Measurements from ENCODE around the gene TXNRD3. TPM values are rescaled to one million over a fixed set of nuclear protein-coding genes. Genes with fewer than 3 reads are reported as not detected.

Gene TXNRD3
- total RNA-seq, 1 experiment from 2014 or later = 8.1 TPM

- no peaks in the 10 kb centered on the region for H3K27me3 Mint-ChIP-seq (ENCODE audit: low read depth)
- no peaks in the 10 kb centered on the region for H3K9me3 ChIP-seq (ENCODE audit: control insufficient read depth, low read depth, low read length)
- H2AFZ ChIP-seq (ENCODE audit: low read length) = no peak overlapping the region
- H3K4me1 Mint-ChIP-seq = no peaks in the 10 kb centered on the region
- H2BK120ac ChIP-seq (ENCODE audit: low read depth, low read length, poor library complexity, severe bottlenecking) = no peak overlapping the region
- no peak overlapping the region for H3K4me3 Mint-ChIP-seq
- no peaks in the 10 kb centered on the region for H3K79me2 ChIP-seq (ENCODE audit: insufficient read depth, low read length)
- no peaks in the 10 kb centered on the region for H3K79me1 ChIP-seq (ENCODE audit: insufficient read depth, low read depth, low read length, poor library complexity, severe bottlenecking)
- no peaks in the 10 kb centered on the region for H3K9me3 Mint-ChIP-seq
- peak overlapping the region in 2 of 3 experiments; percentile 18 to 40; a peak in 1 of 7 replicates for H3K27ac Mint-ChIP-seq
- no peak overlapping the region for H2BK5ac ChIP-seq (ENCODE audit: insufficient read length, low read length)
- H3K36me3 Mint-ChIP-seq (ENCODE audit: insufficient read depth in 1 of 3, low read depth in 3 of 3) = peaks cover 0 to 7% (median 2%) of the 10 kb centered on the region in 3 experiments; a peak in 4 of 7 replicates
- no CpG with 5 or more reads among the region's 11 CpGs for WGBS (ENCODE audit: extremely low coverage, insufficient read length, low lambda C conversion rate)
- no peak overlapping the region for H4K8ac ChIP-seq (replicated peaks; ENCODE audit: insufficient read length, low read depth, low read length)
- H3K14ac ChIP-seq (ENCODE audit: insufficient read depth, low read length) = no peak overlapping the region
- H3K4ac ChIP-seq (ENCODE audit: low read depth, low read length) = no peak overlapping the region
- H3K4me1 ChIP-seq (ENCODE audit: insufficient read depth, low read length) = no peaks in the 10 kb centered on the region
- H4K5ac ChIP-seq (ENCODE audit: insufficient read length, low read depth, low read length) = no peak overlapping the region
- H2AK5ac ChIP-seq (ENCODE audit: insufficient read length, low read length) = no peak overlapping the region
- H2BK15ac ChIP-seq (ENCODE audit: low read depth, low read length) = no peak overlapping the region
- H3K56ac ChIP-seq (ENCODE audit: insufficient read length, low read depth, low read length) = no peak overlapping the region
- H4K91ac ChIP-seq (ENCODE audit: insufficient read length, low read depth, low read length) = no peak overlapping the region
- no peak overlapping the region for H3K4me2 ChIP-seq (ENCODE audit: insufficient read depth, insufficient read length, low read length)
- H2BK12ac ChIP-seq (ENCODE audit: insufficient read length, low read depth, low read length) = no peak overlapping the region
- H3K23me2 ChIP-seq (ENCODE audit: insufficient read length, low read depth, low read length, poor library complexity, severe bottlenecking) = no peaks in the 10 kb centered on the region
- no peaks in the 10 kb centered on the region for H3K27me3 ChIP-seq (ENCODE audit: insufficient read depth, low read length)
- H3T11ph ChIP-seq (ENCODE audit: low read length) = no peak overlapping the region
- no peak for DNase-seq
- H3K18ac ChIP-seq (ENCODE audit: insufficient read length, low read depth, low read length) = no peak overlapping the region
- no peak overlapping the region for H3K9ac ChIP-seq (ENCODE audit: extremely low read depth, insufficient read length, low read length)
- H3K27ac ChIP-seq (ENCODE audit: insufficient read length, low read depth, low read length) = no peak overlapping the region
- H2BK20ac ChIP-seq (ENCODE audit: low read depth, low read length, poor library complexity, severe bottlenecking) = no peak overlapping the region
- TF ChIP-seq CTCF (conservative IDR thresholded peaks at IDR 0.05) = no peak
- no peaks in the 10 kb centered on the region for H4K20me1 ChIP-seq (ENCODE audit: control insufficient read depth, insufficient read depth, insufficient read length)
- H3K23ac ChIP-seq (ENCODE audit: insufficient read length, low read depth, low read length) = no peak overlapping the region
Measured at GRCh38 chr3:126607214-126607908, 47.6 kb downstream of the TXNRD3 start.

All from H9 (cell line).